Erythroblast (primary cell): ENCODE results near the gene CDHR3.

Experiments
- GATA1 ChIP-seq: IDR thresholded peaks from 2 replicates; pipeline ENCODE4 v1.6.1; 2011; ENCODE audit warnings: low read depth, mild to moderate bottlenecking, control low read depth, low read length, moderate library complexity
- POLR2A ChIP-seq: IDR thresholded peaks from 2 replicates; pipeline ENCODE4 v1.6.1; 2011; ENCODE audit warnings: mild to moderate bottlenecking, low read length

- no peak for TF ChIP-seq POLR2A
- no peak for TF ChIP-seq GATA1
Measured at GRCh38 chr7:106033735-106034134, 70.7 kb downstream of the CDHR3 start.
